ENCODE data around the gene SCLY. TPM values are rescaled to one million over a fixed set of nuclear protein-coding genes. Genes with fewer than 3 reads are reported as not detected.

Gene SCLY
- total and polyA plus RNA-seq, 2 of the 8 experiments (the other 6 are each of a cell fraction or from before 2014, with no cell fraction given) = 79.0 to 79.5 TPM

DNA sequence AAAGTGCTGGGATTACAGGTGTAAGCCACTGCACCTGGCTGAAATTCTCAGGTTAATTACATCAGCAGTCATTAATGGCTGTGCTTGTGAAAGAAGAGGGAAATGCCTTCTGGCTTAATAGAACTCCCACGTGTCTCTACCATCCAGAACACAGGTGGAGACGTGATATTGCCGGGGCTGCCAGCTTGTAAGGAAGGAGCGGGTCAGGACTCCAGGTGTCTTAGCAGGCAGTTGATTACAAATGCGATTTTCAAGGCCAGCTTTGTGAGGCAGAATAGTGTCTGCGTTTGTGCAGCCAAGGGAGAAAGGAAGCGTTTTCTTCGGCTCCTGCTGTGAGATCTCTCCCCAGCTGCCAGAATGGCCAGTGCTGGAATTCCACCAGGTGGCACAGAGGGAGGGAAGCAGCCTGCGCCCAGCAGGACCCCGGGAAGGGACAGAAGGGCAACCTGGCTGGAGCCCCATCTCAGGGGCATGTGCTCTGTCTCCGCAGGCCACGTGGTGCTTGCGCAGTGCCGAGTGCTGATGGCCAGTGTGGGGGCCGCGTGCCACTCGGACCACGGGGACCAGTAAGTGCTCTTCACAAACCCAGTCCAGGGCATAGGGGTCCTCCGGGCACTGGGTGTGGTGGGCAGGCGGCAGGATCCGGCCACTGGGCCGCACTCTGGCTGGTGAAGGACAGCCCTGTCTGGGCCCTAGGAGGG lies 35.7 kb downstream of the SCLY start (continued):
- TF ChIP-seq CHD1 (IDR thresholded peaks at IDR 0.05; ENCODE audit: low read depth, low read length) (no peak), SP2 (IDR thresholded peaks at IDR 0.05; ENCODE audit: low read length) (no peak), MAFK (IDR thresholded peaks at IDR 0.05; ENCODE audit: low read depth, low read length) (no peak), BCL11A (IDR thresholded peaks at IDR 0.05; ENCODE audit: low read depth in 2 of 2, low read length in 2 of 2) (no peak), KDM1A (IDR thresholded peaks at IDR 0.05; ENCODE audit: borderline replicate concordance, low read length) (no peak), NRF1 (IDR thresholded peaks at IDR 0.05; ENCODE audit: low read depth, low read length) (no peak), RFX5 (IDR thresholded peaks at IDR 0.05; ENCODE audit: borderline replicate concordance, low read depth, low read length) (no peak), SIN3A (conservative IDR thresholded peaks at IDR 0.05 in 1 of 2, IDR thresholded peaks at IDR 0.05 in 1 of 2; ENCODE audit: low read depth in 1 of 2, low read length in 2 of 2) (no peak), KDM4A (IDR thresholded peaks at IDR 0.05; ENCODE audit: low read depth, low read length, severe bottlenecking) (no peak), CBX8 (IDR thresholded peaks at IDR 0.05; ENCODE audit: borderline replicate concordance, low read depth, low read length) (no peak), PHF8 (conservative IDR thresholded peaks at IDR 0.05; ENCODE audit: low read depth, low read length) (no peak), TAF7 (optimal IDR thresholded peaks at IDR 0.05; ENCODE audit: borderline replicate concordance, low read depth, low read length) (no peak), RNF2 (IDR thresholded peaks at IDR 0.05; ENCODE audit: borderline replicate concordance, low read depth, low read length, missing control alignments, poor library complexity, severe bottlenecking) (no peak), SUZ12 (IDR thresholded peaks at IDR 0.05; ENCODE audit: low read length) (no peak), HDAC2 (IDR thresholded peaks at IDR 0.05; ENCODE audit: borderline replicate concordance in 1 of 2, low read depth in 2 of 2, low read length in 2 of 2) (peak; percentile 32 to 54; a peak in 1 of 4 replicates), FOSL1 (IDR thresholded peaks at IDR 0.05; ENCODE audit: insufficient read depth, low read depth, low read length) (no peak), CHD2 (IDR thresholded peaks at IDR 0.05; ENCODE audit: low read length) (no peak), SP4 (IDR thresholded peaks at IDR 0.05; ENCODE audit: low read length) (no peak), RXRA (IDR thresholded peaks at IDR 0.05; ENCODE audit: insufficient read depth, low read depth, low read length) (no peak), GABPA (IDR thresholded peaks at IDR 0.05; ENCODE audit: borderline replicate concordance, insufficient read depth, low read length) (no peak), BRCA1 (IDR thresholded peaks at IDR 0.05; ENCODE audit: low read depth, low read length) (no peak)
- TF ChIP-seq, protein P1, sequence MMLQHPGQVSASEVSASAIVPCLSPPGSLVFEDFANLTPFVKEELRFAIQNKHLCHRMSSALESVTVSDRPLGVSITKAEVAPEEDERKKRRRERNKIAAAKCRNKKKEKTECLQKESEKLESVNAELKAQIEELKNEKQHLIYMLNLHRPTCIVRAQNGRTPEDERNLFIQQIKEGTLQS (IDR thresholded peaks at IDR 0.05; ENCODE audit: insufficient read depth, low read depth, low read length) = no peak
- TF ChIP-seq, protein P2, sequence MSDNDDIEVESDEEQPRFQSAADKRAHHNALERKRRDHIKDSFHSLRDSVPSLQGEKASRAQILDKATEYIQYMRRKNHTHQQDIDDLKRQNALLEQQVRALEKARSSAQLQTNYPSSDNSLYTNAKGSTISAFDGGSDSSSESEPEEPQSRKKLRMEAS (IDR thresholded peaks at IDR 0.05) = peak; percentile 94
